Astrocyte of the cerebellum (primary cell): ENCODE results near the gene SPSB4.

ENCODE experiments used
- DNase-seq: peaks from one replicate; pipeline ENCODE4 v3.0.0-alpha.2; 2011; ENCODE audit warnings: low read depth
- H3K4me3 ChIP-seq: 2 replicates; pipeline ENCODE4 v1.5.1; 2011; ENCODE audit warnings: mild to moderate bottlenecking, low read depth, low read length, moderate library complexity
- CTCF ChIP-seq: IDR thresholded peaks from 2 replicates; pipeline ENCODE4 v1.5.1; 2012; ENCODE audit warnings: low read length, low read depth, moderate library complexity, mild to moderate bottlenecking; ENCODE audit errors: missing control alignments
- in situ Hi-C: cut with HindIII; loops from 2 replicates; pipeline ENCODE4 v1.10.0; 2017; ENCODE audit warnings: low sequenced_read_pairs

SPSB4 gene

GRCh38 chr3:141191097-141191749, 140.1 kb downstream of the SPSB4 start:
- in situ Hi-C loops = no loop called here
- H3K4me3 ChIP-seq = no peak overlapping the region
- TF ChIP-seq CTCF = no peak
- DNase-seq = no peak

GRCh38 chr3:141192345-141192744, 141.2 kb downstream of the SPSB4 start:
- peak; percentile 88 for DNase-seq
- TF ChIP-seq CTCF = peak; percentile 98
- H3K4me3 ChIP-seq = no peak overlapping the region
- in situ Hi-C loops = no loop called here

GRCh38 chr3:141193066-141193830, 142.1 kb downstream of the SPSB4 start:
- no peak overlapping the region for H3K4me3 ChIP-seq
- DNase-seq = no peak
- in situ Hi-C loops = no loop called here
- TF ChIP-seq CTCF = no peak
